SIG-M5 treated with dmso at 0.1 percent for 504 hours (cell line): ENCODE data around the gene WDPCP.
A peak's percentile ranks its signal among the peaks of the same experiment; 100 is the strongest.
"Not testable (repeated sequence)": the region's sequence is repeated elsewhere in the genome, so short reads cannot be mapped to it uniquely, and the experiment has no call there.

Source experiments
- DNase-seq: peaks from one replicate; lab custom pipeline; 2025; ENCODE audit not compliant: unreplicated experiment; lab: John Stamatoyannopoulos, UW

WDPCP gene

GRCh38 chr2:63270717-63271116 is 317.6 kb downstream of the WDPCP start:
- no peak for DNase-seq

- no peak for DNase-seq
These were observed 319.3 kb downstream of the WDPCP start for GRCh38 chr2:63268946-63269345.

DNA sequence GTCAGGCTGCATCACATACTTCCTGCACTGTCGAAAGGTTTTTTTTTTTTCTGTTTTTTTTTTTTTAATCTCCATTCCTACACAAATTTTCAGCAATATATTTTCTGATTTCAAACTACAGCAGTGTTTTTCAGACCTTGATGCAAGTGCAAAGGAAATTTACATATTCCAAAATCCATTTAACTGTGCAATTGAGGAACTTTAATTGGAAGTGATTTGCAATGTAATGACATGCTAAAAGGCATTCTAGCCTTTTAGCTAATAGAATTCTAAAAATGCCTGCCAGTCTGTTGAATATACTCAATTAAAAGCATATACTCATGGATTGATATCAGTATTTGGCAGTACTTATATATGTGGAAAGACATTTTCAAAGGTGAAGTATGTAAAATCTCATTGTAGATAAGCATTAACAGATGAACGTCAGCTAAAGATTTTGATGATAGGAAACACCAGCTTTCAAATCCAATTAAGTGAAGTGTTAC is 327.1 kb downstream of the WDPCP start:
- DNase-seq: no peak

DNA sequence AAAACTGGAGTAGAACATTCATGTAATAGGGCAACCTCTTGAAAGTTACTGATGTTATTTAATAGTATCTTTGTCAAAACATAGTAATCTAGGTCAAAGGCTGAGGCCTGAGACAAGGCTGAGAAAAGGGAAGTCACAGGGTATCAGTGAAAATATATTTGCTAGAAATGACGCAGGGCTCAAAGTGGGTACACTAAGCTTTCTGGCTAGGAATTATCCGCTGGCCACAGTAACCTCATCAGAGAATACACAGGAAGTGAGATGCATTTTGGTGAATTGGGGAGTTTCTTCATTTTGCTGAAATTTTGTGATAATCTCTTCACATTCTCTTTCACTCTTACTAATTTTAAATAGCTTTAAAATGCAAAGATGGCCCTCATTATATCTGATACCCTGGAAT is 330.8 kb downstream of the WDPCP start:
- no peak for DNase-seq

- no peak for DNase-seq
These were observed 339.1 kb downstream of the WDPCP start for GRCh38 chr2:63249161-63249560.

DNA sequence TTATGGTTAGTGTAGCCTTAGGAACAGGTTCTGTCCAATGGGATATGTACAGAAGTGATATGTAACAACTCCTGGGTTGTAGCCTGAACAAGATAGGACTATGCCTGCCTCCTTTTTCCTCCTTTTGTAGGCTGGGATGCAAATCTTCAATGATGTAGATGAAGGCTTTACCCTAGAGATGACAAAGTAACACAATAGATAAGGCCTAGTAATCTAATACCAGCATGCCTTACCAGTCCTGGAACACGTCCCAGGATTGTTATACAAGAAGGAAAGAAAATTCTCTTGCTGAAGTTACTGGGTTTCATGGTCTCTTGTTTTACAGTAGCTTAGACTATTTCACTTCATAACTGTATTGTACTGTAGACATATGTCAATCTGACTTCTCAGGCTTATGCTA is 345.5 kb downstream of the WDPCP start:
- no peak for DNase-seq

DNA sequence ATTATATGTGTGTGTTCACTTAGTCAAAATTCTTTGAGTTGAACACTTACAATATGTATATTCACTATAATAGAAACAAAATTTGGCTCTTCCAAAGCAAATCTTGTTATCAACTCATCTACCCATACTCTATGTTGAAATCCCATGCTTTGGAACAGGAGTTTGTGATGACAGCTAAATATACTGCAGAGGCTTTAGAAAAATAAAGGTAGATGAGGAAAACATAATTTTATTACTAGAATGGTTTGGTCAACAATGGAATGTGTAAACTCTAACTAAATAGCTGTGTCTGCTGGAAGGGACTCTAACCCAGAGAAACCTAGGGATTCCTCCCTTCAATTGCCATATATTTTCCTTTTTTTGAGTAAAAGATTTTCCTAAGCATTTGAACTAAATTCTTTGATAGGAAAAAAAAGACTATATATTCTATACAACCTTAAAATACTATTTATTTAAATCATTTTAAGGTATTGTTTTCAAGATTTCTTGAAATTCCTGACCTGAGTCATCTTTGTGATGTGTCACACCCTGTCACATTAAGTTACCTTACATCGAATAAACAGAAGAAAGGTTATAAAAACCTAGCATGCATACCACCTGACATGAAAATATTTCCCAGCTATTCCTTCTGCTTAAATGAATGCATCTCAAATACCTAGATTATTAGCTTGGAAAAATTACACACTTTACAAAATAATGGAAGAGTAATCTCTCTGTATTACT is 362.2 kb downstream of the WDPCP start:
- no peak for DNase-seq

GRCh38 chr2:63218800-63219526 is 369.3 kb downstream of the WDPCP start:
- no peak for DNase-seq

- DNase-seq: no peak
These were observed 393.0 kb downstream of the WDPCP start for GRCh38 chr2:63195310-63195709.

GRCh38 chr2:63194175-63194574 is 394.1 kb downstream of the WDPCP start:
- DNase-seq: no peak

DNA sequence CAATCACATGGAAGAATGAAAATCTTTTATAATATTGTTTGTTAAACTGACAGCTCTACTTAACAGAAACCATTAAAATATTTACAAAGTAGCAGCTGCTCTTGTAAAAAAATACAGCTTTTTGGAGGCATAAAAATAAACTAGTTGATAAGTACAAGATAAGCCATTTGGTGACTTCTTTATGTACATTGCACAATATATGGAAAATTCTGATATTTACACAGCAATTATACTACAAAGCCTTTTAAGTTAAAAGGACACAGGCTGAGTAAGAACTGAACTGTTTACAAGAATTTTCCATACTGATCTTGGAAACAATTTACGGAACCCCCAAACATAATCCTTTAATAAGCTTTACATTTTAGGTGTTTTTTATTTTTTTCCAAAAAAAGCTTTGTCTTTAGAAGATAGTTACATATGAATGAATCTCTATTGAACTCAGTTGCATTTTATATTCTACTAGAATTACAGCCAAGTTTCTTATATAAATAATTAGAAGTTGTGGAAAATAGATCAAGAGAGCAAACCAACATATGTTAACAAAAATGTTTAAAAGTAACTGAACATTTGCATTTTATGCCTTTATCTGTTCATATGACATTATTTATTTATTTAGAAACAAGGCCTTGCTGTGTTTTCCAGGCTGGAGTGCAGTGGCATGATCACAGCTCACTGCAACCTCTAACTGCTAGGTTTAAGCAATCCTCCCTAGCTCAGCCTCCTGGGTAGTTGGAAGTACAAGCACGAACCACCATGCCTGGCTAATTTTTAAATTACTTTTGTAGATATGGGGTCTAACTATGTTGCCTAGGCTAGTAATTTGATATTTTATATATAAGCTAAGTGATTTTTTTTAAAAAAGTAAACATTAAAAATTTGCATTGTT is 395.1 kb downstream of the WDPCP start:
- DNase-seq: no peak

GRCh38 chr2:63192169-63192888 is 395.9 kb downstream of the WDPCP start:
- no peak for DNase-seq

DNA sequence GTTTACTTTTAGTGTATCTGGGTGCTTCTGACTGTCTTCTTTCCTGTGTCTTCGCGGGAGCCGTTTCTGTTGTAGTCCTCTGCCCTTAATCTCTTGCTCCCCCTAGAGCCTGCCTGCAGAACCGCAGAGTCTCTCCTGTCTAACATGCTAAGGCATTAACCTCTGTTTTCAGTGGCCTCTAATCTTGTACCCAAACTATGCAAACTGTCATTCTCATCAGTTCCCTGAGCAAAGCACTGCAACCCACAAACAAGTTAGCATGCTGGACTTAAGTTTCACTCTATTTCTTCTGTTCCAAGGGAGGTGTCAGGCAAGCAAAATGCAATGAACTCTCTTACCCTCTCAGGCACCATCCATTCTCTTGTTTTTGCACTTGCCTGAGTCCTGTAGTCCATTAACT is 399.3 kb downstream of the WDPCP start:
- DNase-seq: peak; percentile 66

DNA sequence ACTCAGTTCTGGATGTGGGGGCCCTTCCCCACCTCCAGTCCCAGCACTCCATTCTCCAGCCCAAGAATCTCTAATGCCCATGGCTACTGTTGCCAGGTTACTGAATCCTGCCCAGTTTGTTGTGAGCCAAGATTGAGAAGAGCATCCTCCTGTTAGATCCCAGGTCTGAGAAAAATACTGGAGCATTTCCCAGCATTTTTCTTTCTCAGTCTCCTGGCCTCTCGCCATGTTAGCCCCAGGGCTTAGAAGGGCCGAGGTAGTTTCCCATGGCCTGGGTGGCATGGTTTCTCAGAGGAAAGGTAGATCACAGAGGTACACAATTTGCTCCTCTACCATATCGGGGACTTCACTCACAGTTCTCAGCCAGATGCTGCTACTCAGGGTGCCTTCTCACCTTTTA is 401.9 kb downstream of the WDPCP start:
- no peak for DNase-seq

DNA sequence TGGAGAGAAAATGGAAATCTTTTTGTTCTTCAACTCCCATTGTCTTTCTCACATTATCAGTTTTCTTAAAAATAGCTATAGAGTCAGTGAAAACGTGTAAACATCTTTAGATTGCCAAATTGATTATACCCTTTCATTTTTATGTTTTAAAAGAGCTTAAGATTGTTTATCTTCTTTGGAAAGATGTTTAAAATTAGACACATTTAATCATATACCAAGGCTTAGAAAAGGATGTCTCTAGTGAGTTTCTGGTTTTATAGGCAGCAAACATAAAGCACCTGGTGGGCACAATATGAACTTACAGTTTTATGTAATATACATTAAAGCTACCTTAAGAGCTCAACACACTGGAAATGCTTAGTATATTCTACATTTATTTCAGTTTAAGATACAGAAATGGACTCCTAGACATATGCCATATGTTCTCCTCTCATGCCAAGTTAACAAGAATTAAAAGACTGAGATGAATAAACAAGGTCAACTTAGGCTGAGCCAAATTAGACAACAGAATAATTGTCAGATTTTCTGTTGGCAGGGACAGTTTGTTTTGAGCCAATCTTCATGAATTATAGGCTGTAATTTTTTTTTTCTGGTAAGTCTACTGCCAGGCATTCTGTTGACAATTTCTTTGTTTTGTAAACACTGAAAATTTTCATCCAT is 425.0 kb downstream of the WDPCP start:
- no peak for DNase-seq

- no peak for DNase-seq
These were observed 429.0 kb downstream of the WDPCP start for GRCh38 chr2:63159262-63159661.

DNA sequence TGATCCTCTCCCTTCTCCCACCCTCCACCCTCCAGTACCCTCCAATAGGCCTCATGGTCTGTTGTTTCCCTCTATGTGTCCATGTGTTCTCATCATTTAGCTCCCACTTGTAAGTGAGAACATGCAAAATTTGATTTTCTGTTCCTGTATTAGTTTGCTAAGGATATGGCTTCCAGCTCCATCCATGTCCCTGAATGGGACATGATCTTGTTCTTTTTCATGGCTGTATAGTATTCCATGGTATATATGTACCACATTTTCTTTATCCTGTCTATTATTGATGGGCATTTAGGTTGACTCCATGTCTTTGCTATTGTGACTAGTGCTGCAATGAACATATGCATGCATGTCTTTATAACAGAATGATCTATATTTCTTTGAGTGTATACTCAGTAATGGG is 451.6 kb downstream of the WDPCP start:
- DNase-seq: not testable (repeated sequence)

- DNase-seq: no peak
These were observed 456.3 kb downstream of the WDPCP start for GRCh38 chr2:63132020-63132419.

- no peak for DNase-seq
These were observed 457.1 kb downstream of the WDPCP start for GRCh38 chr2:63131196-63131595.

- DNase-seq: no peak
These were observed 460.7 kb downstream of the WDPCP start for GRCh38 chr2:63127594-63127993.
